Left ventricle myocardium inferior (tissue), 1 donor: Measurements from ENCODE around the gene TMEM132D. TPM values are rescaled to one million over a fixed set of nuclear protein-coding genes. Genes with fewer than 3 reads are reported as not detected.

Experiments used
- DNase-seq: peaks from one replicate; pipeline ENCODE4 v3.0.0-alpha.2; 2020
- H3K27ac ChIP-seq: fragments of 200-600 bp; replicated peaks from 2 replicates; pipeline ENCODE4 v1.8.0; 2021
- H3K27me3 ChIP-seq: fragments of 200-600 bp; 2 replicates; pipeline ENCODE4 v1.8.0; 2021; ENCODE audit warnings: low read depth
- H3K36me3 ChIP-seq: fragments of 200-600 bp; 2 replicates; pipeline ENCODE4 v1.8.0; 2021
- H3K4me1 ChIP-seq: fragments of 200-600 bp; 2 replicates; pipeline ENCODE4 v1.8.0; 2021
- H3K4me3 ChIP-seq: fragments of 200-600 bp; 2 replicates; pipeline ENCODE4 v1.8.0; 2021; ENCODE audit warnings: mild to moderate bottlenecking, moderate library complexity
- H3K9me3 ChIP-seq: fragments of 200-600 bp; replicated peaks from 2 replicates; pipeline ENCODE4 v1.8.0; 2021
- CTCF ChIP-seq: fragments of 200-600 bp; IDR thresholded peaks from 2 replicates; pipeline ENCODE4 v1.8.0; 2021; ENCODE audit warnings: antibody characterized with exemption, mild to moderate bottlenecking, borderline replicate concordance
- intact Hi-C: fragments of 100-400 bp; cut with micrococcal nuclease; formaldehyde crosslinking; loops from one replicate; pipeline ENCODE4 v1.11.0; 2022
- total RNA-seq: library from RNA; stranded (reverse); fragmentation: NEBNext Ultra II Directional; extraction: Animal tissue kit (Norgen Biotek cat#: 25700); gene quantifications from one replicate; pipeline ENCODE4 v1.2.1, GENCODE V29; 2021
- donor health status: DM: no; HTN: yes; CAD: no; lungs with severe emphysema.

Gene TMEM132D
- total RNA-seq, 1 donor from 2014 or later, result not detected

- intact Hi-C loops, result no loop called here
- no peak overlapping the region for H3K4me3 ChIP-seq
- no peak overlapping the region for H3K27ac ChIP-seq
- DNase-seq, result no peak
- H3K9me3 ChIP-seq, result peaks cover 4% of the 10 kb centered on the region
- H3K27me3 ChIP-seq, result no peaks in the 10 kb centered on the region
- no peak for TF ChIP-seq CTCF
- H3K4me1 ChIP-seq, result no peaks in the 10 kb centered on the region
- H3K36me3 ChIP-seq, result no peaks in the 10 kb centered on the region
Measured at GRCh38 chr12:129696405-129696804, 207.4 kb downstream of the TMEM132D start.

- Histone ChIP-seq H3K4me3 (no peak overlapping the region), H3K36me3 (no peaks in the 10 kb centered on the region), H3K9me3 (no peaks in the 10 kb centered on the region), H3K4me1 (no peaks in the 10 kb centered on the region), H3K27me3 (no peaks in the 10 kb centered on the region), H3K27ac (no peak overlapping the region)
- intact Hi-C loops, result no loop called here
- no peak for TF ChIP-seq CTCF
- DNase-seq, result no peak
Measured at GRCh38 chr12:129693731-129694130, 210.1 kb downstream of the TMEM132D start.

GRCh38 chr12:129687731-129688130, 216.1 kb downstream of the TMEM132D start:
- Histone ChIP-seq H3K4me1 (no peaks in the 10 kb centered on the region), H3K27ac (no peak overlapping the region), H3K9me3 (peaks cover 33% of the 10 kb centered on the region), H3K36me3 (no peaks in the 10 kb centered on the region), H3K4me3 (no peak overlapping the region), H3K27me3 (no peaks in the 10 kb centered on the region)
- intact Hi-C loops, result no loop called here
- no peak for DNase-seq
- TF ChIP-seq CTCF, result no peak

GRCh38 chr12:129681830-129682229, 222.0 kb downstream of the TMEM132D start:
- Histone ChIP-seq H3K9me3 (peaks cover 84% of the 10 kb centered on the region), H3K36me3 (no peaks in the 10 kb centered on the region), H3K27me3 (no peaks in the 10 kb centered on the region), H3K4me3 (no peak overlapping the region), H3K27ac (no peak overlapping the region), H3K4me1 (no peaks in the 10 kb centered on the region)
- intact Hi-C loops, result no loop called here
- no peak for TF ChIP-seq CTCF
- no peak for DNase-seq

- Histone ChIP-seq H3K9me3 (peaks cover 82% of the 10 kb centered on the region), H3K27me3 (no peaks in the 10 kb centered on the region), H3K4me3 (no peak overlapping the region), H3K4me1 (no peaks in the 10 kb centered on the region), H3K27ac (no peak overlapping the region), H3K36me3 (no peaks in the 10 kb centered on the region)
- no peak for TF ChIP-seq CTCF
- no peak for DNase-seq
- intact Hi-C loops, result no loop called here
Measured at GRCh38 chr12:129681151-129681550, 222.7 kb downstream of the TMEM132D start.

GRCh38 chr12:129676411-129676810, 227.4 kb downstream of the TMEM132D start:
- no peak overlapping the region for H3K27ac ChIP-seq
- peaks cover 38% of the 10 kb centered on the region for H3K9me3 ChIP-seq
- no peaks in the 10 kb centered on the region for H3K36me3 ChIP-seq
- no peak for TF ChIP-seq CTCF
- DNase-seq, result no peak
- intact Hi-C loops, result no loop called here
- no peaks in the 10 kb centered on the region for H3K4me1 ChIP-seq
- no peaks in the 10 kb centered on the region for H3K27me3 ChIP-seq
- no peak overlapping the region for H3K4me3 ChIP-seq
